Measurements from ENCODE around the gene COX6B1. TPM values are rescaled to one million over a fixed set of nuclear protein-coding genes. Genes with fewer than 3 reads are reported as not detected.
"Not testable (repeated sequence)": the region's sequence is repeated elsewhere in the genome, so short reads cannot be mapped to it uniquely, and the experiment has no call there.

Gene COX6B1
- total RNA-seq, 3 donors from 2014 or later: 320 to 418 (median 391) TPM

GRCh38 chr19:35644987-35645679 is 3.0 kb upstream of the COX6B1 start:
- Histone ChIP-seq H3K27me3 (no peaks in the 10 kb centered on the region), H3K4me1 (peaks cover 0 to 10% of the 10 kb centered on the region in 2 donors), H3K4me3 (peak overlapping the region; percentile 53 to 90 (median 71)), H3K36me3 (no peaks in the 10 kb centered on the region), H3K27ac (peak overlapping the region; percentile 85 to 91), H3K9me3 (no peaks in the 10 kb centered on the region)
- DNase-seq (ENCODE audit: low spot score in 2 of 2): peak; percentile 58 to 76
- TF ChIP-seq POLR2A (IDR thresholded peaks at IDR 0.05) (no peak), POLR2AphosphoS5 (IDR thresholded peaks at IDR 0.05) (no peak)
- intact Hi-C loops (cut with DNase I; ENCODE audit: low total_unique reads): no loop called here

- DNase-seq (ENCODE audit: low spot score in 2 of 2): no peak
- no peaks in the 10 kb centered on the region for H3K36me3 ChIP-seq
- intact Hi-C loops (cut with DNase I; ENCODE audit: low total_unique reads): no loop called here
- peak overlapping the region; percentile 85 to 91 for H3K27ac ChIP-seq
- TF ChIP-seq CTCF (IDR thresholded peaks at IDR 0.05): no peak
- H3K27me3 ChIP-seq: no peaks in the 10 kb centered on the region
- H3K9me3 ChIP-seq: no peaks in the 10 kb centered on the region
- H3K4me3 ChIP-seq: no peak overlapping the region
- peaks cover 0 to 10% of the 10 kb centered on the region in 2 donors for H3K4me1 ChIP-seq
Observed at GRCh38 chr19:35645680-35646511, 2.2 kb upstream of the COX6B1 start.

GRCh38 chr19:35650581-35650980 is 2.5 kb downstream of the COX6B1 start:
- no peak for DNase-seq (ENCODE audit: low spot score in 2 of 2)
- TF ChIP-seq POLR2A (IDR thresholded peaks at IDR 0.05) (no peak), POLR2AphosphoS5 (IDR thresholded peaks at IDR 0.05) (no peak), CTCF (IDR thresholded peaks at IDR 0.05) (no peak)
- intact Hi-C loops (cut with DNase I; ENCODE audit: low total_unique reads): no loop called here
- Histone ChIP-seq H3K4me1 (peaks cover 0 to 10% of the 10 kb centered on the region in 2 donors), H3K9me3 (no peaks in the 10 kb centered on the region), H3K36me3 (peaks cover 5% of the 10 kb centered on the region), H3K27me3 (no peaks in the 10 kb centered on the region), H3K4me3 (no peak overlapping the region), H3K27ac (no peak overlapping the region)

- DNase-seq (ENCODE audit: low spot score in 2 of 2); H3K4me3 ChIP-seq; intact Hi-C loops (cut with DNase I; ENCODE audit: low total_unique reads); H3K27me3 ChIP-seq; H3K27ac ChIP-seq; H3K36me3 ChIP-seq; H3K9me3 ChIP-seq; H3K4me1 ChIP-seq: not testable (repeated sequence)
Observed at GRCh38 chr19:35654828-35655227, 6.7 kb downstream of the COX6B1 start.

GRCh38 chr19:35655600-35655999 is 7.5 kb downstream of the COX6B1 start:
- intact Hi-C loops (cut with DNase I; ENCODE audit: low total_unique reads): no loop called here
- Histone ChIP-seq H3K9me3 (no peaks in the 10 kb centered on the region), H3K27me3 (no peaks in the 10 kb centered on the region), H3K36me3 (peaks cover 5% of the 10 kb centered on the region), H3K27ac (no peak overlapping the region), H3K4me3 (no peak overlapping the region), H3K4me1 (no peaks in the 10 kb centered on the region)
- DNase-seq (ENCODE audit: low spot score in 2 of 2): no peak
- TF ChIP-seq CTCF (IDR thresholded peaks at IDR 0.05): no peak

- Histone ChIP-seq H3K27ac (no peak overlapping the region), H3K36me3 (peaks cover 5% of the 10 kb centered on the region), H3K4me1 (no peaks in the 10 kb centered on the region), H3K4me3 (no peak overlapping the region), H3K27me3 (no peaks in the 10 kb centered on the region), H3K9me3 (no peaks in the 10 kb centered on the region)
- TF ChIP-seq POLR2A (IDR thresholded peaks at IDR 0.05) (no peak), POLR2AphosphoS5 (IDR thresholded peaks at IDR 0.05) (no peak), CTCF (IDR thresholded peaks at IDR 0.05) (no peak)
- intact Hi-C loops (cut with DNase I; ENCODE audit: low total_unique reads): no loop called here
- no peak for DNase-seq (ENCODE audit: low spot score in 2 of 2)
Observed at GRCh38 chr19:35656700-35657099, 8.6 kb downstream of the COX6B1 start.

Measured in breast epithelium (tissue), 4 donors.